NT2/D1 (cell line): ENCODE measurements around the gene TLCD4.

Source experiments
- SUZ12 ChIP-seq: IDR thresholded peaks from 2 replicates; pipeline ENCODE4 v1.6.1; 2011; ENCODE audit not compliant: insufficient read length, insufficient read depth; ENCODE audit errors: extremely low read depth
- YY1 ChIP-seq: IDR thresholded peaks from 2 replicates; pipeline ENCODE4 v1.6.1; 2011; ENCODE audit not compliant: insufficient read length, insufficient read depth
- ZNF274 ChIP-seq: IDR thresholded peaks from 2 replicates; pipeline ENCODE4 v1.6.1; 2011; ENCODE audit warnings: mild to moderate bottlenecking, low read depth, low read length

DNA sequence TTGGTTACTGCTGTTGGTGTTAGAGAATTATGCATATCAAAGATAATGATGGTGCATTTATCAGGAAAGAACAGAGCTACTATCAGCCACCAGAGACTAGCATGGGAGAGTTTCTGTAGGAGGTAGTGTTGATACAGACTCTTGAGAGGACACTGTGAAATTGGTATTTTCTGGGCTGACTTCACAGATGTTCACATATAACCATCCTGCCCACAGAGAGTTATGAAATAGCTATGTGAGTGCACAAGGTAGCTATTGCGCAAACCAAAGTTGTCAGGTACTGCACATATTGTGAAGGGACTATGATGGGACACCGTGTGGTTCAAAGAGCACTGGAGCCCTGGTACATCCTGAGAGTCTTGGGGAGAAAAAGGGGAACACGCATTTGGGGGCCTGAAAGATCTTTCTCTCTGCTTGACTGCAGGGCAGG is 1.4 kb upstream of the TLCD4 start:
- no peak for TF ChIP-seq YY1
- TF ChIP-seq SUZ12 = no peak
- TF ChIP-seq ZNF274 = no peak
